C4-2B (cell line): Measurements from ENCODE around the gene MISFA.

Experiments used
- ZFX ChIP-seq: fragments of 450-650 bp; IDR thresholded peaks from 2 replicates; pipeline ENCODE4 v1.6.1; 2017
- TF ChIP-seq, protein P1 (sequence below): fragments of 450-650 bp; conservative IDR thresholded peaks from 2 replicates; pipeline ENCODE4 v1.5.1; 2017; ENCODE audit warnings: mild to moderate bottlenecking

DNA sequence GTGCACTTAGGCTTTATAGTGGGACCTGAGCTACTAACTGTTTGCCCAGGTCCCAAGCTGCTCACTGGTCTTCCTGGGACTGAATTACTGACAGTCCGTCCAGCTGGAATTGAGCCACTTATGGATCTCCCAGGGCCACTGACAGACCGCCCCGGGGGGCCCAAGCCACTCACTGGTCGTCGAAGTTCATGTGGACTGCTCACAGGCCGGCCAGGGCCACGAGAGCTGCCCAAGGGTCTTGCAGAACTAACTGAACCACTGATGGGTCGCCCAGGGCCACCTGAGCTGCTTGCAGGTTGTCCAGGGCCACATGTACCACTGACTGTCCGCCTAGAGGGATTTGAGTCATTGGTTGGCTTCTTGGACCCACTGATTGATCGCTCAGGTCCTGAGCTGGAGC lies 15.1 kb downstream of the MISFA start:
- TF ChIP-seq, protein P1, sequence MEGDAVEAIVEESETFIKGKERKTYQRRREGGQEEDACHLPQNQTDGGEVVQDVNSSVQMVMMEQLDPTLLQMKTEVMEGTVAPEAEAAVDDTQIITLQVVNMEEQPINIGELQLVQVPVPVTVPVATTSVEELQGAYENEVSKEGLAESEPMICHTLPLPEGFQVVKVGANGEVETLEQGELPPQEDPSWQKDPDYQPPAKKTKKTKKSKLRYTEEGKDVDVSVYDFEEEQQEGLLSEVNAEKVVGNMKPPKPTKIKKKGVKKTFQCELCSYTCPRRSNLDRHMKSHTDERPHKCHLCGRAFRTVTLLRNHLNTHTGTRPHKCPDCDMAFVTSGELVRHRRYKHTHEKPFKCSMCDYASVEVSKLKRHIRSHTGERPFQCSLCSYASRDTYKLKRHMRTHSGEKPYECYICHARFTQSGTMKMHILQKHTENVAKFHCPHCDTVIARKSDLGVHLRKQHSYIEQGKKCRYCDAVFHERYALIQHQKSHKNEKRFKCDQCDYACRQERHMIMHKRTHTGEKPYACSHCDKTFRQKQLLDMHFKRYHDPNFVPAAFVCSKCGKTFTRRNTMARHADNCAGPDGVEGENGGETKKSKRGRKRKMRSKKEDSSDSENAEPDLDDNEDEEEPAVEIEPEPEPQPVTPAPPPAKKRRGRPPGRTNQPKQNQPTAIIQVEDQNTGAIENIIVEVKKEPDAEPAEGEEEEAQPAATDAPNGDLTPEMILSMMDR: no peak
- no peak for TF ChIP-seq ZFX
